ENCODE data around the gene TNNI2.
"Not testable (repeated sequence)": the region's sequence is repeated elsewhere in the genome, so short reads cannot be mapped to it uniquely, and the experiment has no call there.

TNNI2 gene

DNA sequence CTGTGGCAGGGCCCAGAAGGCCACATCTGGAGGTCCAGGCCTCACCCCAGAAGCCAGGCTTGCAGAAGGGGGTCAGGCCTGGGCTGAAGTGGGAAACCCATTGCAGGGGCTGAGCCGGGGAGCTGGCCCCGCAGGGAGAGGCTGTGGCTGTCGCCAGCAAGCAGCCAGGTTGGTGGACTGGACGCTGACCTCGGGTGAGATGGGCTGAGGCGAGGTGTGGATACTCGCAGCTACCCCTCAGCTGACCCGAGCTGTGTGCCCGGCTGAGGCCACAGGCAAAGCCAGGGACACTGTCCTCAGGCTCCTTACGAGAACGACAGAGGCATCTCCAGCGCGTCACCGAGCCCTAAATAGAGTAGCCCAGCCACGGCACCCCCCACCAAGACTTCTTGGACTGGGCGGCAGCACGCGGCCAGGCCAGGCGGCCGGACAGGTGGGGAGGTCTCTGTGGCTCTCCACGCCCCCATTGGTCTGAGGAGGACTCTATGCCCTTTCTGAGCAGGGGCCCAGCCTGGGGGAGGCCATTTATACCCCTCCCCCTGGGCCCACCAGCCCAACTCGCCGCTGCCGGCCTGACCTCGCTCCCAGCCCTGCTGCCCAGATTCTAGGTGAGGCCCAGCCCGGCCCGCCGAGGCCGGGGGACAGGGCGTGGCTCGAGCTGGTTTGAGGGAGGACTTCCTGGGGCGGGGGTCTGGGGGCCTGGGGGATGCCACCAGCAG lies at the start of gene TNNI2:
TNNI2 (plus strand) TSS at position 556 of the 719 bp plus-strand sequence. CDS start 716 bp downstream, outside the sequence.
- no peak for DNase-seq

DNA sequence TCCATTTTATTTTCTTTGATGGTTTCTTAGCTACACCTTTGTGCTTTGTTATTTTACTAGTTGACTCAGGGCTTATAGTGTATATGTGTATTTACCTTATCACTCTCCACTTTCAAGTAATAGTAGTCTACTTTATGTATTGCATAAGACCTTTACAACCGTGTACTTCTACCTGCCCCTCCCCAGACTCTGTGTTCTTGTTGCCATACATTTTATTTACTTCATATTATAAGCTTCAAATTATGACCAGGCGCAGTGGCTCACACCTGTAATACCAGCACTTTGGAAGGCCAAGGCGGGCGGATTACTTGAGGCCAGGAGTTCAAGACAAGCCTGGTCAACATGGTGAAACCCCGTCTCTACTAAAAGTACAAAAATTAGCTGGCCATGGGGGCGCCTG lies 46.9 kb upstream of the TNNI2 start:
- no peak for DNase-seq

DNA sequence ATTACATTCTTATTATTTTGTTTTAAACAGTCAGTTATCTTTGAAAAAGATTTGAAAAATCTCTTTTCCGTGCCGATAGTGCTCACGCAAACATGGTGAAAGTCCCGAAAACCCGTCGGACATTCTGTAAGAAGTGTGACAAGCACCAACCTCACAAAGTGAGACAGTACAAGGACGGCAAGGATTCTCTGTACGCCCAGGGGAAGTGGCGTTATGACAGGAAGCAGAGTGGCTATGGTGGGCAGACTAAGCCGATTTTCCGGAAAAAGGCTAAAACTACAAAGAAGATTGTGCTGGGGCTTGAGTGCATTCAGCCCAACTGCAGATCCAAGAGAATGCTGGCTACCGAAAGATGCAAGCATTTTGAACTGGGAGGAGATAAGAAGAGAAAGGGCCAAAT lies 46.3 kb upstream of the TNNI2 start:
- no peak for DNase-seq

DNA sequence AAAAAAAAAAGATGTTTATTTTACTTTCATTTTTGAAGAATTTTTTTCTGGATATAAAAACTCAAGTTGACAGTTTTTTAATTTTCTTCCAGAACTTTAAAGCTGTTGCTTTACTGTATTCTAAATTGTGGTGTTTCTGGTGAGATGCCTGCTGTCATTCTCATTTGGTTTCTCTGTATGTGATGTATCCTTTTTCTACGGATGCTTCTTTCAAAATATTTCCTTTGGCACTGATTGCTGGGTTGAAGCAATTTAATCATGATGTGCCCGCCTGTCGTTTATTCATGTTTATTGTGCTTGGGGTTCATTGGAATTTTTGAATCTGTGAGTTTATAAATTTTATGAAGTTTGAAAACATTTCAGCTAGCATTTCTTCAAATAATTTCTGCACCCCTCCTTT lies 45.7 kb upstream of the TNNI2 start:
- DNase-seq = no peak

DNA sequence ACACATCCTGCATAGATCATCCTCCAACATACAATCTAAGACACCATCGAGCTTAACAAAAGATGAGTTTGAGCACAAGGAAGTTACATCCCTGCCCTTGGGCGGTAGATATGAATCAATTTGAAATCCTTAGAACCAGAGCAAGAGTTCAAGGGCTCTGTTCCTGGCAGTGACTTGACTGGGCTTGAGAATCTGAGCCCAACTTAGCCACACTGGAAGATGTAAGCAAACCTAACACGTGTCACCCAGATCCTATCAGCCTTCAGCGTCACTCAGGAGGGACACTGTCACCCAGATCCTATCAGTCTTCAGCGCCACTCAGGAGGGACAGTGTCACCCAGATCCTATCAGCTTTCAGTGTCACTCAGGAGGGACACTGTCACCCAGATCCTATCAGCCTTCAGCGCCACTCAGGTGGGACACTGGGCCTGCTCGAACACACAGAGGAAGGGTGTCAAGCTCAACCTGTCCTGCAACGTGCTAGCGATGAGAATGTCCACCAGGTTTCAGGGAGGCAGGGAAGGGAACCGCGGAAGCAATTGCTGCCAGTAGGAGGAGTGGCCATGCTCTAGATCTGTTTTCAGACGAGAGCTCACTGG lies 42.3 kb upstream of the TNNI2 start:
- DNase-seq = no peak

DNA sequence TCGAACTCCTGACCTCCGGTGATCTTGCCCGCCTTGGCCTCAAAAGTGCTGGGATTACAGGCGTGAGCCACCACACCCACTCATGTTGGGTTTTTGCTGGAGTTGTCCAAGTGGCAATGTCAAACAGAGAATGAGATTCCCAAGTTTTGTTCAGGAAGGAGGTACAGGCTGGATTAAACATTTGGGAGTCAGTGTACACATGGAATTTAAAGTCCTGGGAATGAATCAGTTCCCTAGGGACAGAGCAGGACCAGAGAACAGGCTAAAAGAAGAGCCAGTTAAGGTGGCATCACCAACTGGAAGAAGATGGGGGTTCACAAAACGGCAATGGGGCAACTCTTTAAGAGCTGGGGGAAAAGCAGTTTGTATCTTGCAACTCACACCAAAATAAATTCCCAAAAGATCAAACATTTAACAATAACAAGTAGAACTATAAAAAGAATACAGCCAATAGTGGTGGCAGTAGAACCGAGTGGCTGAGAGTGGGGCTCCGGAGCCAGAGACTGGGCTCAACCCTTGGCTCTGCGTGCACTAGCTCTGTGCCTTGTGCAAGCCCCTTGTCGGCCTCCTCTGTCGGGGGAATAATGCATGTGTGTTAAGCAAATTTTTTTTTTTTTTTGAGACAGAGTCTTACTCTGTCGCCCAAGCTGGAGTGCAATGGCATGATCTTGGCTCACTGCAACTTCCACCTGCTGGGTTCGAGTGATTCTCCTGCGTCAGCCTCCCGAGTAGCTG lies 41.2 kb upstream of the TNNI2 start:
- DNase-seq = no peak

DNA sequence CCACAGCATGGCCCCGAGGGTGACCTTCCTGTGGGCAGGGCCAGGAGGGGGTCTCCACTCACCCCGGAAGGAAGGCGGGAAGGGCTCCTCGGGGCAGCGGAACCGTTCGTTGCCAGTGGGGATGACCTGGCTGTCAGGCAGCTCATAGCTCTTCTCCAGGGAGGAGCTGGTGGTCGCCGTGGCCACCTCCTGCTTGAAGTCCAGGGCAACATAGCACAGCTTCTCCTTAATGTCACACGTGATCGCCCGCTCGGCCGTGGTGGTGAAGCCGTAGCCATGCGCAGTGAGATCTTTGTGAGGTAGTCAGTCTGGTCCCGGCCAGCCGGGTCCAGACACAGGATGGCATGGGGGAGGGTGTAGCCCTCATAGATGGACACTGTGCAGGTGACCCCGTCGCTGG lies 35.5 kb upstream of the TNNI2 start:
- no peak for DNase-seq

DNA sequence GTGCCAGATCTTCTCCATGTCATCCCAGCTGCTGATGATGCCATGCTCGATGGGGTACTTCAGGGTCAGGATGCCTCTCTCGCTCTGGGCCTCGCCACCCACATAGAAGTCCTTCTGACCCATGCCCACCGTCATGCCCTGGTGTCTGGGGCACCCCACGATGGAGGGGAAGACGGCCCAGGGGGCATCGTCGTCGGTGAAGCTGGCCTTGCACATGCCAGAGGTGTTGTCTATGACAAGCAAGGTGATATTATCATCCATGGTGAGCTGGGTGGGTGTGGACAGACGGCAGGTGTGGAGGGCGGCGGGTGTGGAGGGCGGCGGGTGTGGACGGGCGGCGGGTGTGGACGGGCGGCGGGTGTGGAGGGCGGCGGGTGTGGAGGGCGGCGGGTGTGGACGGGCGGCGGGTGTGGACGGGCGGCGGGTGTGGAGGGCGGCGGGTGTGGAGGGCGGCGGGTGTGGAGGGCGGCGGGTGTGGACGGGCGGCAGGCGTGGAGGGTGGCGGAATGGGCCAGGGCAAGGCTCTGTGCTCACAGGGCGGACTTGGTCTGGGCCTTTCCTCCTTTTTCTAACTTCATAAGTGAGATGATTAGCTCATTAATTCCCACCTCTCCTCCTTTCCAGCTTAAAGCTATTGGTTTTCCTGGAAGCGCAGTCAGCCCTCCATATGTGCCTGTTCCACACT lies 34.8 kb upstream of the TNNI2 start:
- not testable (repeated sequence) for DNase-seq

DNA sequence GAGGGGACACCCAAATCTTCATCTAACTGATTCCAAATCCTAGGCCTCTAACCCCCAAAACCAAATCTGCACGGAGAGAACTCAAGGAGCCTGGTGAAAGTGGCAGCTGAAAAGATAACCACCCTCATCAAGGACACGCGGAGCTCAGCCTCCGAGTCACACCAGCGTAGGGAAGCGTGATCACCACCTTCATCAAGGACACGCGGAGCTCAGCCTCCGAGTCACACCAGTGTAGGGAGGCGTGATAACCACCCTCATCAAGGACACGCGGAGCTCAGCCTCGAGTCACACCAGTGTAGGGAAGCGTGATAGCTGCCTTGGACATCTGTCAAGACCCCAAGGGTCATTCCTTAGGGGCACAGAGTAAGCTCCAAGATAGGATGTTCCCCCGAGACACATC lies 33.3 kb upstream of the TNNI2 start:
- no peak for DNase-seq

DNA sequence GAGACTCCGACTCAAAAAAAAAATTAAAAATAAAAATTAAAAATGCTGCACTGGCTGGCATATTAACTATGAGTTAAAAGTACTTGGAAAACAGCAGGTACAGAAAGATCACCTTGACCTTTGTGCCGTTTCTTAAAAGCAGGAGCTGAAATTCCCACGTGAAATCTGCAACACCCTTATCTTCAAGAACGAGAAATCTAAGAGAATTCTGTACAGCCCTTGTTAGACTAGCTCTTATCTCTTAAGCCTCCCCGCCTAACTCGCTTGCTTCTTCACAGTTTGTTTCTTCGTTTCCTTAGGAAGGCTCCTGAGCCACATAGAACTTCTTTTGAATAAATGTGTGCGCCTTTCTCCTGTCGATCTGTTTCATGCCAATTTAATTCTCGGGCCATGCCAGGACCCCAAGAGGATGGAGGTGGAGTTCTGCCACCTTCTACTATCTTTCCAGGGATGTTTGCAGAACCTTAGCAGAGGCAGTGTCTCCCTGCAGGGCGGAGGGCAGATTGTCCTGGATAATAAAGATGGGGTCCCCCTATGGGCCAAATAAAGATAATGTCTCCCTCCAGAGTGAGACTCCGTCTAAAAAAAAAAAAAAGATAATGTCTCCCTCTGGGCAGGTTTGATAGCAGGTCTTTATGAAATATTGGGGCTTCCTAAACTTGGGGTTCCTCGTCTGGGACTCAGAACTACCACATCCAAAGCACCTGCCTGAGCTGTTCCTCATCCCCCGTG lies 31.4 kb upstream of the TNNI2 start:
- no peak for DNase-seq

DNA sequence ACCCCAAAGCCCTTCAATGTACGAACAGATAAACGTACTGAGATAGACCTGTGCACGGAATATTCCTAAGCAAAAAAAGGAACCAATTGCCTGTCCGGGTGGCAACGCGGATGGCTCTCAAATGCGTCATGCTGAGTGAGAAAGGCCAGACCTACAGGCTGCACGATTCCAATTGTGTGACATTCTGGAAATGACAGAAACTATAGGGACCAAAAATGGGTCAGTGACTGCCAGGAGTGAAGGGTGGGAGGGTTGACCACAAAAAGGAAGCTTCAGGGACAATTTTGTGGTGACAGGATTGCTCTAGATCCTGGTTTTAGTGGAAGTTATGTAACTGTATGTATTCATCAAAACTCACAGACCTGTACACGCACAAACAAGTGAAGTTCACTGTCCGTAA lies 28.0 kb upstream of the TNNI2 start:
- no peak for DNase-seq

DNA sequence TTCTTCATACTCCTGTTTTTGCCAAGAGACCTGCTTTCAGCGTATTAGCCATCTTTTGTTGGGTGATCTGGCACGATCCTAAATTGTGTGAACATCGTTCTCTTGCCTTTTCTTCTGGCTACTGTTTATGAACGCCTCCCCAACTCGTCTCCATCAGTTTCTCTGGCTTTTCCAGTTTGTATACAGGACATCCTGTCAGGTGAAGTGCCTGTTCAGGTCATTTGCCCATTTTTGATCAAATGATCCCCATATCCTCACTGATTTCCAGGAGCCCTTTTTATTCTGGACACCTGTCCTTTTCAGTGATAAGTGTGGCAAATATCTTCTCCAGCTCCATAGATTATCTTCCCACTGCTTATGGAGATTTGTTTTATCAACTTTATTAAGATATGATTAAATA lies 26.5 kb upstream of the TNNI2 start:
- DNase-seq = no peak

DNA sequence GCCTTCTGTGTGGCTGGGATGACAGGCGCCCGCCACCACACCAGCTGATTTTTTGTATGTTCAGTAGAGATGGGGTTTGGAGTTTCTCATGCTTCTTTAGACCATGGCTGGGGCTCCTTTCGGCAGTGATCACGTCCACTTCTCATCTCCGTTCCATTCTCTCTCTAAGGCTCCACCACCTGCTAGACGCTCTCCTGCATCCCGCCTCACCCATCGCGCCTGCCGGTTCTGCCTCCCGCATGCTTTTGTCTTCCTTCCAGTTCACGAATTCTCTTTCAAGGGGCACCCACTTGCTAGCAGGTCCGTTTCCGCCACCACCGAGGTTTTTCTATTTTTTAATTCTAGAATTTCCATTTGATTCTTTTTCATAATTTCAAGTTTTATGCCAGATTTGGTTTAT lies 26.0 kb upstream of the TNNI2 start:
- DNase-seq = no peak

DNA sequence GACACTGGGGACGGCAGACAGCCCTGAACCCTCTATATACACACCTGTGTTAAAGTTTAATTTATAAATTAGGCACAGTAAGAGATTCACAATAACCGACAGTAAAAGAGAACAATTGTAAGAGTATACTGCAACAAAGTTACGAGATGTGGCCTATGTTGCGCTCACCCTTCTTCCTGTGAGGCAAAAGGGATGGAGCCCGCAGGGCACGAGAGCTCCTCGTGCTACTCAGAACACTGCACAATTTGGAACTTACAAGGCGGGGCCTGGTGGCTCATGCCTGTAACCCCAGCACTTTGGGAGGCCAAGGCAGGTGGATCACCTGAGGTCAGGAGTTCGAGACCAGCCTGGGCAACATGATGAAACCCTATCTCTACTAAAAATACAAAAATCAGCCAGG lies 25.4 kb upstream of the TNNI2 start:
- DNase-seq = not testable (repeated sequence)

DNA sequence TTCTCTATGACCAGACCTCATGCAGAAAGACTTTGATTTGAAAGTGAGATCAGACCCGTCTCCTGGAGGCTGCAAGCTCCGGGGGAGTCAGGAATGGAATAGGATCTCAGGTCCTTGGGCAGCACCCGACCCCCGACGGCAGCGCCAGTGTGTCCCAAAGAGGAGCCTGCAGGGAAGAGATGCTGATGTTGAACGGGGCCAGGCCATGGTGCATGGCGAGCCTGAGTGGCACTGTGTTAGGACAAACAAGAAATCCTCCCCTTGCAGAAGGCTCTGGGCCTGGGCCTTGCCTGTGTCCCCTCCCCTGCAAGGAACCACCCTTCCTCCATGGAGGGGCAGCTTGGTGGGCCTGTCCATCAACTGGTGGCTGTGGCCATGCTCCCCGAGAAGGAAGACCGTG lies 24.1 kb upstream of the TNNI2 start:
- DNase-seq = no peak

DNA sequence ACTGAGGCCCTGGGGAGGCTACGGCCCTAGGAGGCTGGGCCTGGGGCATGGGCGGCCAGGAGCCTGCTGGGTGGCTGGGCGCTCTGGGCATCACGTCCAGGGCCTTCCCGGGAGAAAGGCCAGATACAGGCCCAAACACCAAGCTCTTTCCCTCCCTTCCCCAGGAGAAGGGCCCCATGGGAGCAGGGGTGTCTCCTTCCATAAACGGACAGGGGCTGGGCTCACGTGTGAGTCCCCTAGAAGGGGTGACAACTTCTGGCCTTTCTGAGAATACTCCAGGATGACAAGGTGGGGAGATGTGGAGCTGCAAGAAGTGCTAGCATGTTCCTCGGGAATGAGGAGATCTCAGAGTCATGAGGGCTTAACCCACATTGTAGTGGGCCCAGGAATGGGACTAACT lies 23.5 kb upstream of the TNNI2 start:
- DNase-seq = no peak

DNA sequence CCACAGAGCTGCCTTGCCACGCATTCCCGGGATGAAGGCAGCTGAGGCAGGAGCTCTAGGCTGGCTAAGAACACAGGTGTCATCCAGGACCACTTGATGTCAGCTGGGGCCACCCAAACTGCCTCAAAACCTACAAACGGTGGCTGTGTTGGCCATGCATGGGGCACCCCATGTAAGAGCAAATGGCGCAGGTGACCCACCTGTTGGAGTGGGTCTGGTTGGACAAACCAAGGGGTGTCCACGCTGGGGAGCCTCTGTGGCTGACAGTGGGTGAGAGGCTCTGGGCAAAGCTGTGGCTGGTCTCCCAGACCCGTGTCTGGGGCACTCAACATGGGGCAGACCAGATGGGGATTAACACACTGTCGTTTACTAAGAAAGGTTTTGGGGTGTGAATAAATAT lies 23.0 kb upstream of the TNNI2 start:
- DNase-seq = no peak

DNA sequence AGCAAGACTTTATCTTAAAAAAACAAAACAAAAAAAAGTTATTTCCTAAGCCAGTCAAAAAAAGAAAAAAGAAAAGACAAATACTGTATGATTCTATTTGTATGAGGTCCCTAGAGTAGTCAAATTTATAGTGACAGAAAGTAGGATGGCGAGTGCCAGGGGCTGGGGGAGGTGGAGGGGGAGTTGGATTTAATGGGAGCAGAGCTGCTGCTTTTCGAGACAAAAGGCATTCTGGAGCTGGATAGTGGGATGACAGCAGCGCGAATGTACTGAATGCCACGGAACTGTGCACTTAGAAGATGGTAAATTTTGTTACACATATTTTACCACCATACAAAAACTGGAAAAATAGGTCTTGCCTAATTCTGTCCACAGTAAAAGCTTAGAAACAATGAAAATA lies 21.8 kb upstream of the TNNI2 start:
- no peak for DNase-seq

DNA sequence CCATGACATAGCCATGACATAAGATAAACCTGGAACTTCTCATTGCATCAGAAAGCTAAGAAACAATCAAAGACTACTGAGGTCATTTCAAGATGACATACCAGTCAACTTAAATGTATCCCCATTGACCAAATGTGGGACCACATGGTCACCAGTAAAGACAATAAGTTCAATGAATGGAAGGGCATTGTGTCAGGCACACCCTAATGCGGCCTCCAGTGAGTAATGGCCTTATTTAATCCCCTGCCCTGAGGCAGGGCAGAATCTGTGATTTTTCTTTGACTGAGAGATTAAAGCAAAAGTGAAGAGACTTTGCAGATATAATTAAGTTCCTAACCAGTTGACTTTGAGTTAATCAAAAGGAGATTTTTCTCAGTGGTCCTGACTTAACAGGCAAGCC lies 21.3 kb upstream of the TNNI2 start:
- no peak for DNase-seq

DNA sequence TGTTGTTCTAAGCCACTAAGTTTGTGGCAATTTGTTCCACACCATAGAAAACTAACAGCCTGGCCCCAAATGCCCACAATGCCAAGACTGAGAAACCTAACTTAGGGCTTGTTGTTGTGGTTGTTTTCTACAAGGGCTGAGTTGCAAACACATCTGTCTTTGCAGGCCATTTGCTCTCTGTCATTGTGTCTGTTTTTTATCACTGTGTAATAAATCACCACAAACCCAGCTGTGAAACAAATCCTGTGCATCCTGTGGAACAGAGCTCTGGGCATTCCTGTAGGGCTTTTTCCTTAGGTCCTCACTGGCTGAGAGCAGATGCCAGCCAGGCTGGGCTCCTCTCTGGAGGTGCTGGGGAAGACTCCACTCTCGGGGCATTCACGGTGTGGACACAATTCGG lies 19.7 kb upstream of the TNNI2 start:
- DNase-seq = no peak

DNA sequence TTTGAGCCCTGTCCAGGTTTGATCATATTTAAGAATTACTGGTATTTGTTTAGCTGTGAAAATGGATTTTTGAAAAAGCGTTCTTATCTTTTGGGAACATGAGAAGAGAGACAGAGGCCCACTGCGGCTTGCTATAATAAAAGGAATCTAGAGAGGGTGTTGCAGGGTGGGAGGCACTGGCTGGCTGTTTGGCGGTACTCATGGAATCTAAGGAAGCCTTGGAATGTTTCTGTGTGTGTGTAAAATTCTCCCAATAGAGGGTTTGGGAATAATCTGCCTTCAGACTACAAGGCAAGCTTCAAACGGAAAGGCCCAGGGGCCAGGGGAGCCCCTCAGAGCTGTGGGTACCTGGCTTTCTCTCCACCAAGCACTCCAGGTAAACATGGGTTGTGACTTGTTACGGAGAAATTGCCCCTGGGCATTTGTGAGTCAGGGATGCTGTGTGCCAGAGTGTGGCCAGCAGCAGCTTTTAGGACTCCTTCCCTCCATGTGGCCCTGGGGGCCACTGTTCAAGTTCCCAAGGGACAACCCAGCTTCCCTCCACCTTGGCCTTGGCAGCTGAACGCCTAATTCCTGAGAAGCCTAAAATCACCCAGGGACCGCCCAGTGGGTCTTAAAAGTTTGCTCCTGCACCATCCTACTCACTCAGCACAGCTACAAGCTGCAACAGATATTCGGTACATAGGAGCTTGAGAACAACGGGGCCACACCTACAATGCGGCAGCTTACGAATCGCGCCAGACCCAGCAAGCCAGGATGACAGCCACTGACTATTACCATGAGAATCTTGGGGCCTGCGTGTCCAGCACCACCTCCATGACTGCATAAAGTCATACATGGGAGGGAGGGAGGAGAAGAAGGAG lies 18.1 kb upstream of the TNNI2 start:
- no peak for DNase-seq

DNA sequence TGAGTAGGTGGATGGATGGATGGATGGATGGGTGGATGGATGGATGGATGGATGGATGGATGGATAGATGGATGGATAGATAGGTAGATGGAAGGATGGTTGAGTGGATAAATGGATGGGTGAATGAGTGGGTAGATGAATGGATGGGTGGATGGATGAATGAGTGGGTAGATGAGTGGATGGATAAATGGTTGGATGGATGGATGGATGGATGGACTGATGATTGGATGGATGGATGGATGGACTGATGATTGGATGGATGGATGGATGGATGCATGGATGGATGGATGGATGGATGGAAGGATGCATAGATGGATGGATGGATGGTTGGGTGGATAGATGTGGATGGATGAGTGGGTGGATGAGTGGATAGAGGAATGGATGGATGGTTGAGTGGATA lies 17.2 kb upstream of the TNNI2 start:
- DNase-seq = no peak
